Uterus (tissue), 2 donors: ENCODE data around the gene PTGS1.

ENCODE experiments used
- POLR2A ChIP-seq, 2 donors: fragments of 450-650 bp; IDR thresholded peaks; one replicate each; pipeline ENCODE4 v1.6.1; 2016; ENCODE audit warnings: antibody characterized with exemption in 2 of 2, mild to moderate bottlenecking in 1 of 2, moderate library complexity in 1 of 2
- TF ChIP-seq, protein P1 (sequence below), 4 experiments: fragments of 200-600 bp in 2 of 4; fragments of 450-650 bp in 2 of 4; sonication (generic) in 2 of 4; IDR thresholded peaks; one replicate each; pipeline ENCODE4 v1.5.1; 2016 to 2019; ENCODE audit warnings: antibody characterized with exemption in 4 of 4, mild to moderate bottlenecking in 2 of 4, moderate library complexity in 1 of 4

DNA sequence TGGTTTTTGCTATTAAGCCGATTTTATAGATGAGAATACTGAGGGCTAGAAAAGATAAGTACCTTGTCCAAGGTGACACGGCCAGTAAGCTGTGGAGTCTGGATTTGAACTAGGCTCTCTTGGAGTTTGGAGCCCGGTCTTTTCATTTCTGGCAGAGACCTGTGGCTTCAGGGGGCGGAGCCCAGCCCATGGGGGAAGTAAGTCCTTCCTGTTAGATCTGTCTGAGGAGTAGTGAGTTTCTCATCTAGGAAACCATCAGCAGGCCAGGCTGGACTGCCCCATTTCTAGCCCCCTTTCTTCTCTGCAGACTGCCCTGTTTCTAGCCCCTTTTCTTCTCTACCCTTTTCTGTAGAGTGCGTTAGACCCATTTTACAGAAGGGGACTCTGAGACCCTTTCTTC, 521 bp upstream of the PTGS1 start:
- TF ChIP-seq, protein P1, sequence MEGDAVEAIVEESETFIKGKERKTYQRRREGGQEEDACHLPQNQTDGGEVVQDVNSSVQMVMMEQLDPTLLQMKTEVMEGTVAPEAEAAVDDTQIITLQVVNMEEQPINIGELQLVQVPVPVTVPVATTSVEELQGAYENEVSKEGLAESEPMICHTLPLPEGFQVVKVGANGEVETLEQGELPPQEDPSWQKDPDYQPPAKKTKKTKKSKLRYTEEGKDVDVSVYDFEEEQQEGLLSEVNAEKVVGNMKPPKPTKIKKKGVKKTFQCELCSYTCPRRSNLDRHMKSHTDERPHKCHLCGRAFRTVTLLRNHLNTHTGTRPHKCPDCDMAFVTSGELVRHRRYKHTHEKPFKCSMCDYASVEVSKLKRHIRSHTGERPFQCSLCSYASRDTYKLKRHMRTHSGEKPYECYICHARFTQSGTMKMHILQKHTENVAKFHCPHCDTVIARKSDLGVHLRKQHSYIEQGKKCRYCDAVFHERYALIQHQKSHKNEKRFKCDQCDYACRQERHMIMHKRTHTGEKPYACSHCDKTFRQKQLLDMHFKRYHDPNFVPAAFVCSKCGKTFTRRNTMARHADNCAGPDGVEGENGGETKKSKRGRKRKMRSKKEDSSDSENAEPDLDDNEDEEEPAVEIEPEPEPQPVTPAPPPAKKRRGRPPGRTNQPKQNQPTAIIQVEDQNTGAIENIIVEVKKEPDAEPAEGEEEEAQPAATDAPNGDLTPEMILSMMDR (IDR thresholded peaks at IDR 0.05): no peak
- no peak for TF ChIP-seq POLR2A (IDR thresholded peaks at IDR 0.05)
